Breast epithelium (tissue), 3 donors: ENCODE measurements around the gene EFL1.

Experiments used
- POLR2AphosphoS5 ChIP-seq, 3 donors: sonication (generic); formaldehyde crosslinking; IDR thresholded peaks; one replicate each; pipeline ENCODE4 v1.6.1; 2017; ENCODE audit warnings: antibody characterized with exemption in 3 of 3
- TF ChIP-seq, protein P1 (sequence below), 3 donors: fragments of 450-650 bp; IDR thresholded peaks; one replicate each; pipeline ENCODE4 v1.5.1; 2016 to 2017; ENCODE audit warnings: antibody characterized with exemption in 3 of 3, mild to moderate bottlenecking in 3 of 3, moderate library complexity in 3 of 3

DNA sequence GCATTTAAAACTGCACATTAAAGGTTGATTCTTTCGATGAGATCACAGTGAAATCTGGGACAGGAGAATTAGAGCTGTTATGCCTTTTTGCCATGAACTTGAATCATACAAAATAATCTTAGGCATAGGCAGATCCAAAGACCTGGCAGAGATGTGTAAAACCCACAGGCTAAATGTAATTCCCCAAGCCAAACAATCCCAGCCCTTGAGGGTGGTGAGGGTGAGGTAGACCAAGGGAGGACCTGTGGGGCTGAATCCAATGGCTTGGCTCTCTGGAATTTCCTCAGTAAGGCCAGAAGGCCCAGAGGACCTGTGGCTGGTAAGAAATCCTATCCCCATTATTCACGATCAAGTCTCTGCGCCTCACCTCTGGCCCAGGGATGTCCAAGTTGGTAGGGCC, 136.2 kb downstream of the EFL1 start:
- TF ChIP-seq, protein P1, sequence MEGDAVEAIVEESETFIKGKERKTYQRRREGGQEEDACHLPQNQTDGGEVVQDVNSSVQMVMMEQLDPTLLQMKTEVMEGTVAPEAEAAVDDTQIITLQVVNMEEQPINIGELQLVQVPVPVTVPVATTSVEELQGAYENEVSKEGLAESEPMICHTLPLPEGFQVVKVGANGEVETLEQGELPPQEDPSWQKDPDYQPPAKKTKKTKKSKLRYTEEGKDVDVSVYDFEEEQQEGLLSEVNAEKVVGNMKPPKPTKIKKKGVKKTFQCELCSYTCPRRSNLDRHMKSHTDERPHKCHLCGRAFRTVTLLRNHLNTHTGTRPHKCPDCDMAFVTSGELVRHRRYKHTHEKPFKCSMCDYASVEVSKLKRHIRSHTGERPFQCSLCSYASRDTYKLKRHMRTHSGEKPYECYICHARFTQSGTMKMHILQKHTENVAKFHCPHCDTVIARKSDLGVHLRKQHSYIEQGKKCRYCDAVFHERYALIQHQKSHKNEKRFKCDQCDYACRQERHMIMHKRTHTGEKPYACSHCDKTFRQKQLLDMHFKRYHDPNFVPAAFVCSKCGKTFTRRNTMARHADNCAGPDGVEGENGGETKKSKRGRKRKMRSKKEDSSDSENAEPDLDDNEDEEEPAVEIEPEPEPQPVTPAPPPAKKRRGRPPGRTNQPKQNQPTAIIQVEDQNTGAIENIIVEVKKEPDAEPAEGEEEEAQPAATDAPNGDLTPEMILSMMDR (IDR thresholded peaks at IDR 0.05) = no peak
- TF ChIP-seq POLR2AphosphoS5 (IDR thresholded peaks at IDR 0.05) = no peak
